NOMO-1 treated with DMSO at 0.1 percent for 48 hours (cell line): ENCODE measurements around the gene SOX11.

Source experiments
- DNase-seq: peaks from one replicate; lab custom pipeline; 2025; ENCODE audit not compliant: unreplicated experiment; lab: John Stamatoyannopoulos, UW

The SOX11 gene

DNA sequence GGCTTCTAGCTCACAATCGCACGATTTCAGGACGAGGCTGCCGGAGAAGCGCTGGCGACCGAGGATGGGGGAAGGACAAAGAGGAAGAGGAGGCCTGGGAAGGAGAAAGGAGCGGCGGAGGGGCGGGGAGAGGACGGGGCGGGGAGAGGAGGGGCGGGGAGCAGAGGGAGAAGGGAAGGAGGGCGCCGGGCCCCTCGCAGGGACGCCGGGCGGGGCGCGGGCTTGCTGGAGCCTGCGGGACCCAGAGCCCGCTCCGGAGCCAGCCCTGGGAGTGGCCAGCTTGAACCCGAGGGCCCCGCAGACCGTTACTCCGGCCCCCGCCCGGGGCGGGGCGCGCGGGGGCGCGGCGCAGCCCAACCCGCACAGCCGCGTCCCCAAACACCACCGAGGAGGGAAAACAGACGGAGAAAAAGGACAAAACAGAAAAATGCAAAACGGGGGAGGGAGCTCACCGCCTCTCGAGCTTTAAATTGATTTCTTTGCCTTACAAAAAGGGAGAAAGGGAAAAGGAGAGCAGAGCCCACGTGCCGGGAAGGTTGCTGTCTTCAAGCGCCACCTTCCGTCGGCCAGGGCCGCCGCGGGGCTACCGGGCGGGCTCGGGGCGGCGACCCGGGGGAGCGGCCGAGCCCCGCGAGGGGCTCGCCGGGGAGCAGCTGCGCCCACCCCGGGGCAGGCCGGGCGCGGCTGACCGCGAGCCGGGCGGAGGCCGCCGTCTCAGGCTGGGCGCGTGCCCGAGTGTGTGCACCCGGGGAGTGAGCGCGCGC is 781 bp upstream of the SOX11 start:
- no peak for DNase-seq

DNA sequence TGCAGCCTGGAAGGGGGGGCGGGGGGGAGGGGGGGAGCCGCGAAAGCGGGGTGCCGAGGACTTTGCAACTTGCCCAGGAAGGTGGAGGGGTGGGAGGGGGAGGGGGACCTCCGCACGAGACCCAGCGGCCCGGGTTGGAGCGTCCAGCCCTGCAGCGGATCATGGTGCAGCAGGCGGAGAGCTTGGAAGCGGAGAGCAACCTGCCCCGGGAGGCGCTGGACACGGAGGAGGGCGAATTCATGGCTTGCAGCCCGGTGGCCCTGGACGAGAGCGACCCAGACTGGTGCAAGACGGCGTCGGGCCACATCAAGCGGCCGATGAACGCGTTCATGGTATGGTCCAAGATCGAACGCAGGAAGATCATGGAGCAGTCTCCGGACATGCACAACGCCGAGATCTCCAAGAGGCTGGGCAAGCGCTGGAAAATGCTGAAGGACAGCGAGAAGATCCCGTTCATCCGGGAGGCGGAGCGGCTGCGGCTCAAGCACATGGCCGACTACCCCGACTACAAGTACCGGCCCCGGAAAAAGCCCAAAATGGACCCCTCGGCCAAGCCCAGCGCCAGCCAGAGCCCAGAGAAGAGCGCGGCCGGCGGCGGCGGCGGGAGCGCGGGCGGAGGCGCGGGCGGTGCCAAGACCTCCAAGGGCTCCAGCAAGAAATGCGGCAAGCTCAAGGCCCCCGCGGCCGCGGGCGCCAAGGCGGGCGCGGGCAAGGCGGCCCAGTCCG is 540 bp downstream of the SOX11 start:
- no peak for DNase-seq

DNA sequence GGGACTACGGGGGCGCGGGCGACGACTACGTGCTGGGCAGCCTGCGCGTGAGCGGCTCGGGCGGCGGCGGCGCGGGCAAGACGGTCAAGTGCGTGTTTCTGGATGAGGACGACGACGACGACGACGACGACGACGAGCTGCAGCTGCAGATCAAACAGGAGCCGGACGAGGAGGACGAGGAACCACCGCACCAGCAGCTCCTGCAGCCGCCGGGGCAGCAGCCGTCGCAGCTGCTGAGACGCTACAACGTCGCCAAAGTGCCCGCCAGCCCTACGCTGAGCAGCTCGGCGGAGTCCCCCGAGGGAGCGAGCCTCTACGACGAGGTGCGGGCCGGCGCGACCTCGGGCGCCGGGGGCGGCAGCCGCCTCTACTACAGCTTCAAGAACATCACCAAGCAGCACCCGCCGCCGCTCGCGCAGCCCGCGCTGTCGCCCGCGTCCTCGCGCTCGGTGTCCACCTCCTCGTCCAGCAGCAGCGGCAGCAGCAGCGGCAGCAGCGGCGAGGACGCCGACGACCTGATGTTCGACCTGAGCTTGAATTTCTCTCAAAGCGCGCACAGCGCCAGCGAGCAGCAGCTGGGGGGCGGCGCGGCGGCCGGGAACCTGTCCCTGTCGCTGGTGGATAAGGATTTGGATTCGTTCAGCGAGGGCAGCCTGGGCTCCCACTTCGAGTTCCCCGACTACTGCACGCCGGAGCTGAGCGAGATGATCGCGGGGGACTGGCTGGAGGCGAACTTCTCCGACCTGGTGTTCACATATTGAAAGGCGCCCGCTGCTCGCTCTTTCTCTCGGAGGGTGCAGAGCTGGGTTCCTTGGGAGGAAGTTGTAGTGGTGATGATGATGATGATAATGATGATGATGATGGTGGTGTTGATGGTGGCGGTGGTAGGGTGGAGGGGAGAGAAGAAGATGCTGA is 1.4 kb downstream of the SOX11 start:
- no peak for DNase-seq

DNA sequence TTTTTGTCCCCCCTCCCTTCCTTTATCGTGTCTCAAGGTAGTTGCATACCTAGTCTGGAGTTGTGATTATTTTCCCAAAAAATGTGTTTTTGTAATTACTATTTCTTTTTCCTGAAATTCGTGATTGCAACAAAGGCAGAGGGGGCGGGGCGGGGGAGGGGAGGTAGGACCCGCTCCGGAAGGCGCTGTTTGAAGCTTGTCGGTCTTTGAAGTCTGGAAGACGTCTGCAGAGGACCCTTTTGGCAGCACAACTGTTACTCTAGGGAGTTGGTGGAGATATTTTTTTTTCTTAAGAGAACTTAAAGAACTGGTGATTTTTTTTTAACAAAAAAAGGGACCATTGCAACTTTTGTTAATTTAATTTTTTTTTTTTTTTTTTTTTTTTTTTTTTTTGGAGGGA is 2.1 kb downstream of the SOX11 start:
- DNase-seq, result no peak

DNA sequence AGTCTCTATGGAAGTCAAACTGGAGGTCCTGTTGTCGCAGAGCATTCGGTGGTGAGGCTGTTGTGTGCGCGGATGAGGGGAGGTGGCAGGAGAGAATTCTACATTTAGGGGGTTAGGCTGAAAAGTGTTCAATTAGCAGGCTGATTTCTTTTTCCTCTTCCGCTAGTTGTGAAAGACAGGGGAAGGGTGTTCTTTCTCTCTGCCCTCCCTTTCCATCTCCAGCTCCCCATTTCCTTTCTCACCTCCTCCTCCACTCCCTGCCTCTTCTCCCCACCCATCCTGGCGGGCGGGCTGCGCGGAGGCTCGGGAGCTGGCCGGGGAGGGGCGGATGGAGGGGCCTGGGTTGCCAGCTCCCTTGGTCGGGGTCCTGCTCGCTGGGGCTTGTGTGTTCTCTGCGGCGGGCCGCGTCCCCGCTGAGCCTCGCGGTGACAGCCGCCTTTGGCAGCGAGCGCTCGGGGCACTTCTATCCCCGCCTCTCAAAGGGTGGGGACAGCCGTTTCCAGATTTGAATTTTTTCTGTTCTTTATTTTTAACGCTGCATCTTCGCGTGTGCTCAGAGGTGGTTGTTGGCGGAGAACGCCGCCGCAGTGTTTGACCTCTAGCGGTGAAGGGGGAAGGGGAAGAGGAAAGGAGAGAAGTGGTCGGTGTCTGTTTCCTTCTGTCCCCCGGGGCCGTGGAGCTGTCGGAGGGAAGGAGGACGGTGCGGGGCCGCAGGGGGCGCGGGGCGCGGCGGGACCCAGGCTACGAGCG is 3.6 kb downstream of the SOX11 start:
- DNase-seq, result no peak

DNA sequence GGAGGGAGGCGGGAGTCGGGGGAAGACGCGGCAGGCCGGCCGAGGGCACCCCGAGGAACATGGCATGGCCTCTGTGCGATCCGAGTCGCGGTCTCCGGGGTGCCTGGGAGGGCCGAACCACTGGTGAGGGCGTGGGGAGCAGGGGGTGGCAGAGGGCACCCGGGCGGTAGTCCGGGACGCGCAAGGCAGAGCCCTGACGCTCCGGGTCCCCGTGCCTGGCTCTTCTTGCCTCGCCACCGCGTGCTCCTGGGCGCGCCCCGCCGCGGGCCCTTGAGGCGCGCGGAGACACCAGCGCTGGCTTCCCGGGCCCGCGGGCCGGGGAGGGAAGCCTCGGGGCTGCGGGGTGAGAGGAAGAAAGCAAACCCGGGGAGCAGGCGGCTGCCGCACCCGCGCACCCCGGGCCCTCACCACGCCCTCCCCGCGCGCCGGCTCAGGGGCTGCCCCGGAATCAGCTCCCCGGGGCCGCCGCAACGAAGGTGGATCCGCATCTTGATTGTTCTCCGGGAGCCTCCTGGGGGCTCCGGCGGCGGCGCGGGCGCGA is 4.3 kb downstream of the SOX11 start:
- DNase-seq, result no peak

DNA sequence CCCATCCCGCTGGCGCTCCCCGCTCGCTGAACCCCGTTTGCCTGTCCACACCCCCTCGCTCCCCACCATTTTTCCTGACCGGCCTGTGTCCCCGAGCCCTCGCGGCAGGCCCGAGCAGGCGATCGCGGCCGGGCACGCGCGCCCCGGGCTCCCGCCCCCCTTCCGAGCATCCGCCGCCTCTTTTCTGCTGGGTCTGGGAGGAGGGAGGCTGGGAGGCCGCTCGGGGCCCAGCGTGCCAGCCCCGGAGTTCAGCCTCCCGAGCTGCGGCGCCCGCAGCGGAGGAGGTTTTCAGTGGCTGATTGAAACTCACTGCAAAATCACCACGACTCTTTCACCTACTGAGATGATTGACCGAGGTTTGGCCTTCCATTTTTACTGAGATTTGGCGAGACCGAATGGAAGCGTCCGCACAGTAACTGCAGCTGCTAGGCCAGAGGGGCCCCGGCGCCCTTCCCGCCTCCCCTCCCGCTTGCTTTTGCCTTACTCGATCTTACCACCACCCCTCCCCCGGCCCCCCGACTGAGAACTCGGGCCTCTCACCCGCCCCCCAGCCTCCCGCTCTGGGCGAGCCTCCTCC is 4.8 kb downstream of the SOX11 start:
- DNase-seq, result no peak

DNA sequence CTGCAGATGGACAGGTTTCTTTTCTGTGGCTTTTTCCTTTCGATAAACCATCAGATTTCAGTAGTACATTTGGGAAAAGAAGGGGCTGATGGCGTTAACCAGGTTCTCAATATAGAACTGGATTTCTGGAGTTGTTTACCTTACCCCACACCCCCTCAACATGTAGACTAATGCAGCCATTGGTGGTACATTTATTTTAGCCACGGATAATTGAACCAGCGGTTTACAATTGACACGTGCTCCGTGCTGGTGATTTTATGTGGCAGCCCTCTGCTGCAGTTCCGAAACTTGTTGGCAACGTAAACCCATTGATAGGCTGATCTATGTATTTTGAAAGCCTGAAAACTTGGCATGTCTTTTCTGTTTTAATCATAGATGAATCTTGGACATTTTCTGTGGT is 5.4 kb downstream of the SOX11 start:
- no peak for DNase-seq

DNA sequence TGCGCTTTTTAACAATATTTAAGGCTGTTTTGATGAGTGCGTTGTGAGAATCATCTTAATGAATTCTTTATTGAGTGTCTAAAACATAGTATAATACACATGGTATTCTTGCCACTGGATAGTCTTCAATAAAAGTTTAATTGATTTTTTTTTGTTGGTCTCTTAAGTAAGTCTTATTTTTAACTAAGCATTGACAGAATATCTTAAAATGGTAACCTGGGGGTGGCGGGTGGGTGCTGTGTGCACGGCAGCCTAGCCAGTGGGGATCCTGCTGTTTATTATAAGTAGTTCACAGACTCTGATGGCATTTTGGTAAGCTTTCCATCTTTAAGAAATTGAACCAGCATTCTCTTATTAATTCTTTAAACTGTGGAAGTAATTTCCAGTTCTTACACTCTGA is 6.0 kb downstream of the SOX11 start:
- DNase-seq, result no peak

DNA sequence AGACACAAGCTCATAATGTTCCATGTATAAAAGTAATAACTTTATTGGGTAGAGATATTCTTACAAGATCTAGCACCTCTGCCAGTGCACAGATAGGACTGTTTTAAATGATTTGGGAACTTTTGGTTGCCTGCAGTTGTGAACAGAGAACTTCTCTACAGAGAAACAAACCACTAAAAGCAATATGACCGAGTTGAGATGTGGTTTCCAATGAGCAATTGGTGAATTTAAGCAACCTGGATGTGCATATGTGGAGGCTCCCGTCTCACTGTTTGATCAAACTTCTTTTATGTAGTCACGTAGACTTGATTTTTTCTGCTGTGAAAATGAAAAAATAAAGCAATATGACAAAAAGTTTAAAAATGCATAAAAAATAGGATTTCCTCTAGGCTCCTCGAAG is 7.8 kb downstream of the SOX11 start:
- no peak for DNase-seq

DNA sequence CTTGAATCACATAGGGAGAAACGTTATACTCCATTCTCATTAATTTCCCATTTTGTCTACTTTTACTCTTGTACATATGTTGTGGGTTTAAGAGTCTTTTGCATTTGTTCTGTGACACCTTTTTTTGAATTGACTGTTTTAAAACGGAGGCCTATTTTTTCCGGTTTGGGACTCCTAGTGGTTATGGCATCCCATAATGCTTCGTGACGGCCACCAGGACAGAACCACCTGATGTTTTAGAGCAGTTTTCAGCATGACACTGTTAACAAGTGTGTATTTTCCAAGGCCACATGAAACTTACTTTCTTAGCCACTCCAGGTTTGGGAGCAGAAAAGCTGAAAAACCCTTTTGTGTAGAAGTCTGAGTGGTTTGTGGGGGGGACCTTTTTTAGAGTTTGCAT is 8.4 kb downstream of the SOX11 start:
- DNase-seq, result no peak

DNA sequence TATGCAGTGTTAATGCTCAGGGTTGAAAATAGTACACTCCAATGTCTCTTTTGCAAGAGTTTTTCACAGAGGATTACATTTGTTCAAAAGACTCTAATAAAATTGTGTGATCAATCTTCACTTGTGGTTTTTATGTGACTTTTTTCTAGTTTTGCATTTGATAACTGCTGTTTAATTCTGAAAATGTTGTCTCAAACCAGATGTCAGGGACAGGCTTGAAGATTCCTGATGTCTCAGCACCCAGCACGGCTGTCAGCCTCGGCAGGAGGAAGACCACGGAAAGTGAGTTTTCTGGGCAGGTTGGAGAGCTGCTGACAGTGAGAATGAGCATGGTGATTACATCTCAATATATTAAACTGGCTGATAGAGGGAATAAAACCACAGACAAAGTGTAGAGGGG is 9.1 kb downstream of the SOX11 start:
- no peak for DNase-seq

DNA sequence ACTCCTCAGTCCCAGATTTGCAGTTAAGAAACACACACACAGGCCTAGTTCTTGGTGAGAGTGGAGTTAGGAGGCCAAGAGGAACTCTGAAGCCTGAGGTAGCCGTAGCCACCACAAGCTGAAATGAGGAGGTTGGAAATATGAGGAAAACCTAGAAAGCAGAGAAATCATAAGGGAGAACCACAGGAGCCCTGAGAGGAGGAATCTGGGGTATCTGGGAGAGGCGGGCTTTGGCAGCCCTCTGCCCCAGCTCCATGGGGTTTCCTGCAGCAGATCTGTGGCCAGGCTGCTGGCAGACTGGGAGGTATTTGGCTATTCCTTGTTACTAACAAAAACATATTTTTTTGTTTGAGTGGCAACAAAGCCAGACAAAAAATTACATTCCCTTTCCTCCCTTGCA is 11.0 kb downstream of the SOX11 start:
- DNase-seq, result no peak

DNA sequence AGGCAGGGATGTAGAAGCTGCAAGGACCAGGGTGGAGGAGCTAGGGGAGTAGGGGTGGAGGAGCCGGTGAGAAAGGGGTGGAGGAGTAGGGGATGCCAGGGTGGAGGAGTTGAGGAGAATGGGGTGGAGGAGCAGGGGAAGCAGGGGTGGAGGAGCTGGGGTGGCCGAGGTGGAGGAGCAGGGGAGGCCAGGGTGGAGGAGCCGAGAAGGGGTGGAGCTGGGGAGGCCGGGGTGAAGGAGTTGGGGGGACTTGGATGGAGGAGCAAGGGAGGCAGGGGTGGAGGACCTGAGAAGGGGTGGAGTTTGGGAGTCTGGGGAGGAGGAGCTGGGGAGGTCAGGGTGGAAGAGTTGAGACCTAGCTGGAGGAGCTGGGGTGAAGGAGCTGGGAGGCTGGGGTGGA is 13.3 kb downstream of the SOX11 start:
- no peak for DNase-seq

DNA sequence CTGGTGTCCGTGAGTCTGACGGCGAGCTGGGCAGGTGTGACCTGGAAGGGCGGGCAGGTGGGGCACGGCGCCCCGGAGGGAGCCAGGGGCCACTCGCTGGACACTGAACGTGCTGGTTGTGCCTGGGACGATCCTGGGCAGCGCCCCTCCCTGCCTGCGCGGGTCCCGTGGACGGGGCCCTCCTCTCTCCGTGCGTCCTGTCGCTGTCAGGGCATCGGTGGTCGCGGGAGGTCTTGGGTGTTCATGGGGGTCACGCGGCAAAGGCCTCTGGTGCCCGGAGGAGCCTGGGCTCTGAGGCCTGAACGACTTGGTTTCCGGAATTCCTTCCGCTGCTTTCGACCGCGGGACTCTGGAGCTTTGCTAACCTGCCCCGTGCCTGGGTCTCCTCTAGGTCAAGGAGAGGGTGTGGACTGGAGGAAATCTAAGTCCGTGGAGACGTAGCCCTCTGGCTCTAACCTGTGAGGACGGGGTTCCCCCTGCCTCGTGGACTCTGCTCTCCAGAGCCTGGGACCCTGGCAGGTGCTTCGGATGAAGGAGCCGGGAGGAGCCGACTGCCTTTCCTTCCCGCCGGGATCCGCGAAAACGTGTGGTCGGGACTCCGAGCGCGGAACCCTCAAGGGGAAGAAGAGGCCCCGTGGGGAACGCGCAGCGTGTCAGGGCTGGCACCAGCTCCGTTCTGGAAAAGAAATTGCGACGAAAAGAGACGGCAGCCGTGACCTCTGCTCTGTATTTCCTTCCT is 14.7 kb downstream of the SOX11 start:
- no peak for DNase-seq

DNA sequence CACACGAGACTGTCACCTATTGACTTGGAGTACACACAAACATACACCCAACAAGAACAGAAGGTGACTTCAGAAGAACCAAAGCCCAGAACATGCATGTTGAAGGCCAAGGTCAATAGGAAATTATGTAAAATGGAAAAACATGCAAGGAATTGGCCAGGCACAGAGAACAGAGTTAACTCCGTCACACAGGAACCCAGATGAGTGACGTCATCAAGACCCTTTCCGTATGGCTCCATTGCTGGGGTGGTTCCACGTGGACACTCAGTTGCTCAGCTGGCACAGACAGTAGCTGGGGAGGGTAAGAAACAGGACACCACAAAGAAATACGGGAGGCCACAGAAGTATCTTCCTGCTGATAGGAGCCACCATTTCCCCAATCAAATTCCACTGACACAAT is 18.4 kb downstream of the SOX11 start:
- DNase-seq, result no peak

DNA sequence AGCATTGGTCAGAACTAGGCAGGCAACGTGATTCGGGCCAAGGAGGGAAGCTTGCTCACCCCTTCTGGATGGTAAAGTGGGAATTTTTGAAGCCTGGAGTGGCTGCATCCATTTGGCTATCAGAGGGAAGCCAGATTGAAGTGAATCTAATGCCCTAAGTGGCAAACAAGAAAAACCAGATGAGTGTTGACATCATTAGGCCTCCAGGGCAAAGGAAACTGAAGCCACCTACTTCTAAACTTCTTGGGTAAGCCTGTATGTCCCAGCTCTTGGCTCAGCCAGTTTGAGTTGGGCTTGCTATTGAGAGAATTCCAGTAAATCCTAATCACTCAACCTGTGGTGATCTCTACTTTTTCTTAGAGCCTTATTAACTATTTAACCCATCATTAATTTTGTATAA is 20.9 kb downstream of the SOX11 start:
- DNase-seq, result no peak

DNA sequence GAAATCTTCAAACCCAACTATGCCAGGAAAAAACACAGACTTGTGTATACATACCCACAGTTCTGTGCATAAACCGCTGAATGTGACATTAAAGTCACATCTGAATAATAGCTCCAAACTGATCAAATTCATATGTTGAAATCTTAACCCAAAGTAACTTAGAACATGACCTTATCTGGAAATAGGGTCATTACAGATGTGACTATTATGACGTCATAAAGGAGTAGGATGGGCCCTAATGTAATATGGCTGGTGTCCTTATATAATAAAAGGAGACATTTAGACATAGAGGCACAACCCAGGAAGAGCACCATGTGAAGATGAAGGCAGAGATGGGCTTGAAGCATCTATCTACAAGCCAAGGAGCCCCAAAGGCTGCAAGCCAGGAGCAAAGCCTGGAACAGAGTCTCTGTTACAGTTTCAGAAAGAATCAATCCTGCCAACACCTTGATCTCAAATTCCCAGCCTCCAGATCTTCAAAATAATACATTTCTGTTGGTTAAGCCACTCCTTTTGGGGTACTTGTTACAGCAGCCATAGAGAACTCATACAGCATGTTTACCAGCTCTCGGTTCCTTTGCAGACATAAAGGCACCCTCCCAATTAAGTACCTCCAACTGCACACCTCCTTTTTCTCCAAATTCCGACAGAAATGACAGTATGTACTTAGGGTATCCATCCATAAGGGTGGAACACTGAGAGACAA is 27.6 kb downstream of the SOX11 start:
- no peak for DNase-seq

DNA sequence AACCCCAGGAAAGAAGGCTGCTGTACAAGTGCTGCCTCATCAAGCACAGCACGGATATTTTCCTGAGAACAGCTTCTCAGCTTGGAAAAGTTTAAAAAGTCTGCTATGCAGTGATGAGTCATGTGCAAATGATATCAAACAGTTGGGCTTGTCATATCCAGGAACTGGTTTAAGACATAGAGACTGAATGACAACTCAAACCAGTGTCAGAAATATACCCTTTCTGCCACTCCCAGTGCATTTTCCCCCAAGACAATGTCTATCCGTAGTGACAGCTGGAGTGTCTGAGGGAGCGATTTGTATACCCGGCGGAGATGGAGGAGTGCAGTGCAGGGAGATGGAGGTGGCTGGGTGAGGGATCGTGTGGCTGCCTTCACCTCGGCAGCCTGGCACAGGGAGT is 28.2 kb downstream of the SOX11 start:
- no peak for DNase-seq
